Tibial nerve (tissue), 4 donors: ENCODE data around the gene C8G.

Experiments used
- EP300 ChIP-seq, 2 donors: sonication (generic); formaldehyde crosslinking; IDR thresholded peaks; one replicate each; pipeline ENCODE4 v1.6.1; 2017; ENCODE audit warnings: antibody characterized with exemption in 2 of 2, mild to moderate bottlenecking in 1 of 2
- POLR2A ChIP-seq, 2 donors: fragments of 450-650 bp; IDR thresholded peaks; one replicate each; pipeline ENCODE4 v1.6.1; 2017; ENCODE audit warnings: antibody characterized with exemption in 2 of 2, mild to moderate bottlenecking in 2 of 2, moderate library complexity in 2 of 2
- TF ChIP-seq, protein P1 (sequence below), 5 experiments: fragments of 200-600 bp in 3 of 5; fragments of 450-650 bp in 2 of 5; sonication (generic) in 3 of 5; IDR thresholded peaks; one replicate each; pipeline ENCODE4 v1.5.1; 2016 to 2019; ENCODE audit warnings: antibody characterized with exemption in 5 of 5, mild to moderate bottlenecking in 3 of 5, moderate library complexity in 2 of 5

DNA sequence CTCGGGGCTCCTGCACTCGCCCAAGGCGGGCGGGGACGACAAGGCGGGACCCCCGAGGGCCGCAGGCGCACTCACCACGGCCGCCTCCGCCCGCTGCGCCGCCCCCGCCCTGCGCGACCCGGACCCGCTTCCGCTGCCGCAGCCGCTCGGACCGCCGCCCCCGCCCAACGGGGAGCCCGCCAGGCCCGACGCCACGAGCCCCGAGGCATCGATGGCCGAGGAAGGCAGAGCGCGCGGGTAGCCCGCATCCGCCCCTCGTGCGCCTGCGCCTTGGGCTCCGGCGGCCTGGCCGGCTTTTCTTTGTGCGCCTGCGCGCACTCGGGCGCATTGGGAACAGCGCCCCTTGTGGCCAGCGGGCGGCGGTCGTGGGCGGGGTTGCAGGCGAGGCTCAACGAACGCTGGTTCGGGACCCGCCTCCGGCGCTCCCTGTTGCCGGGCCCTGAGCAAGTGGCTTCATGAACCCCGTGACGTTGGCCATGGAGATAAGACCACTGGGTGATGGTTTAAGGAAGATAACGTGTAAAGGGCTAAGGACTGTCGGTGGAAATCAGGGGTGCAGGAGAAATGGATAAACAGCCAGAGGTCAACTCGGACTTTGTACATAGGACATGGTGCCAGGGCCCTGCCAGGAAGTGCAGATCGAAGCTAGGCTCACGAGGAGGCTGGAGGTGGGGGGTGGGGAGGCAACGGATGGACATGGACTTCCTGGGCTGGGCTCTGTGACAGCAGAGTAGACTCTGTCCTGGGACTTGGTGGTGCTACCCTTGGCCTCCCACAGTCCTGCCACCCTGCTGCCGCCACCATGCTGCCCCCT is at the start of gene C8G, which contains the start of gene FBXW5:
- TF ChIP-seq, protein P1, sequence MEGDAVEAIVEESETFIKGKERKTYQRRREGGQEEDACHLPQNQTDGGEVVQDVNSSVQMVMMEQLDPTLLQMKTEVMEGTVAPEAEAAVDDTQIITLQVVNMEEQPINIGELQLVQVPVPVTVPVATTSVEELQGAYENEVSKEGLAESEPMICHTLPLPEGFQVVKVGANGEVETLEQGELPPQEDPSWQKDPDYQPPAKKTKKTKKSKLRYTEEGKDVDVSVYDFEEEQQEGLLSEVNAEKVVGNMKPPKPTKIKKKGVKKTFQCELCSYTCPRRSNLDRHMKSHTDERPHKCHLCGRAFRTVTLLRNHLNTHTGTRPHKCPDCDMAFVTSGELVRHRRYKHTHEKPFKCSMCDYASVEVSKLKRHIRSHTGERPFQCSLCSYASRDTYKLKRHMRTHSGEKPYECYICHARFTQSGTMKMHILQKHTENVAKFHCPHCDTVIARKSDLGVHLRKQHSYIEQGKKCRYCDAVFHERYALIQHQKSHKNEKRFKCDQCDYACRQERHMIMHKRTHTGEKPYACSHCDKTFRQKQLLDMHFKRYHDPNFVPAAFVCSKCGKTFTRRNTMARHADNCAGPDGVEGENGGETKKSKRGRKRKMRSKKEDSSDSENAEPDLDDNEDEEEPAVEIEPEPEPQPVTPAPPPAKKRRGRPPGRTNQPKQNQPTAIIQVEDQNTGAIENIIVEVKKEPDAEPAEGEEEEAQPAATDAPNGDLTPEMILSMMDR (IDR thresholded peaks at IDR 0.05): peak; percentile 99 to 100 (median 99)
- TF ChIP-seq POLR2A (IDR thresholded peaks at IDR 0.05) (peak in 1 of 2 donors; percentile 76), EP300 (IDR thresholded peaks at IDR 0.05) (peak; percentile 69 to 71)
